ENCODE data around the gene RTKN2. TPM values are rescaled to one million over a fixed set of nuclear protein-coding genes. Genes with fewer than 3 reads are reported as not detected.

The RTKN2 gene
- total RNA-seq, 1 experiment from 2014 or later: 21.3 TPM

- DNase-seq (ENCODE audit: low read depth, low spot score) (no peak), ATAC-seq (no peak)
- H3K36me3 ChIP-seq (ENCODE audit: control insufficient read depth, insufficient read depth, low read length): no peaks in the 10 kb centered on the region
- peaks cover 11% of the 10 kb centered on the region; the same call in 1 of the 2 replicates for H3K9me3 ChIP-seq (ENCODE audit: control insufficient read depth, insufficient read depth, low read depth, low read length)
- intact Hi-C loops (cut with micrococcal nuclease; ENCODE audit: unreplicated experiment): no loop called here
- TF ChIP-seq TCF7L2 (IDR thresholded peaks at IDR 0.05; ENCODE audit: low read depth, low read length): no peak
- TF ChIP-seq CTCF (IDR thresholded peaks at IDR 0.05): no peak
- TF ChIP-seq POLR2AphosphoS5 (IDR thresholded peaks at IDR 0.05; ENCODE audit: low read depth, low read length): no peak
- TF ChIP-seq SIN3A (IDR thresholded peaks at IDR 0.05; ENCODE audit: borderline replicate concordance, insufficient read depth, low read depth, low read length): no peak
- TF ChIP-seq REST (IDR thresholded peaks at IDR 0.05; ENCODE audit: insufficient read depth in 1 of 2, low read depth in 2 of 2, low read length in 1 of 2): no peak
- H3K4me3 ChIP-seq (ENCODE audit: low read depth in 2 of 2, low read length in 2 of 2): no peak overlapping the region
- BruUV-seq (replicated peaks): no TSS peak
- in situ Hi-C loops (cut with HindIII; ENCODE audit: low pct_unique_long_range_greater_than_20kb, low sequenced_read_pairs): no loop called here
- no peak overlapping the region for H3K27ac ChIP-seq (ENCODE audit: low read length)
- CTCF ChIA-PET: no interaction called here
- no peaks in the 10 kb centered on the region for H3K27me3 ChIP-seq (ENCODE audit: control insufficient read depth, insufficient read depth, low read length)
- H3K4me1 ChIP-seq (ENCODE audit: control insufficient read depth, insufficient read depth, low read length): no peaks in the 10 kb centered on the region
- POLR2A ChIA-PET: no interaction called here
These were observed 91.5 kb downstream of the RTKN2 start for GRCh38 chr10:62177111-62177510.

- CTCF ChIA-PET: no interaction called here
- Histone ChIP-seq H3K4me1 (ENCODE audit: control insufficient read depth, insufficient read depth, low read length) (no peaks in the 10 kb centered on the region), H3K27me3 (ENCODE audit: control insufficient read depth, insufficient read depth, low read length) (no peaks in the 10 kb centered on the region), H3K36me3 (ENCODE audit: control insufficient read depth, insufficient read depth, low read length) (no peaks in the 10 kb centered on the region), H3K4me3 (ENCODE audit: low read depth in 2 of 2, low read length in 2 of 2) (no peak overlapping the region), H3K27ac (ENCODE audit: low read length) (no peak overlapping the region), H3K9me3 (ENCODE audit: control insufficient read depth, insufficient read depth, low read depth, low read length) (peaks cover 13% of the 10 kb centered on the region; the same call in 1 of the 2 replicates)
- no peak for ATAC-seq
- in situ Hi-C loops (cut with HindIII; ENCODE audit: low pct_unique_long_range_greater_than_20kb, low sequenced_read_pairs) (no loop called here), intact Hi-C loops (cut with micrococcal nuclease; ENCODE audit: unreplicated experiment) (no loop called here)
- no TSS peak for BruUV-seq (replicated peaks)
- POLR2A ChIA-PET: no interaction called here
- no peak for DNase-seq (ENCODE audit: low read depth, low spot score)
- TF ChIP-seq TCF7L2 (IDR thresholded peaks at IDR 0.05; ENCODE audit: low read depth, low read length): no peak
These were observed 93.4 kb downstream of the RTKN2 start for GRCh38 chr10:62175251-62175650.

- no TSS peak for BruUV-seq (replicated peaks)
- H3K27me3 ChIP-seq (ENCODE audit: control insufficient read depth, insufficient read depth, low read length): no peaks in the 10 kb centered on the region
- DNase-seq (ENCODE audit: low read depth, low spot score): no peak
- ATAC-seq: no peak
- H3K27ac ChIP-seq (ENCODE audit: low read length): no peak overlapping the region; the same call in 1 of the 2 replicates
- intact Hi-C loops (cut with micrococcal nuclease; ENCODE audit: unreplicated experiment): no loop called here
- POLR2A ChIA-PET: no interaction called here
- H3K9me3 ChIP-seq (ENCODE audit: control insufficient read depth, insufficient read depth, low read depth, low read length): peaks cover 13% of the 10 kb centered on the region; the same call in 1 of the 2 replicates
- H3K36me3 ChIP-seq (ENCODE audit: control insufficient read depth, insufficient read depth, low read length): no peaks in the 10 kb centered on the region
- CTCF ChIA-PET: no interaction called here
- no peaks in the 10 kb centered on the region for H3K4me1 ChIP-seq (ENCODE audit: control insufficient read depth, insufficient read depth, low read length)
- no peak overlapping the region for H3K4me3 ChIP-seq (ENCODE audit: low read depth in 2 of 2, low read length in 2 of 2)
- in situ Hi-C loops (cut with HindIII; ENCODE audit: low pct_unique_long_range_greater_than_20kb, low sequenced_read_pairs): no loop called here
- TF ChIP-seq CTCF (IDR thresholded peaks at IDR 0.05): no peak
- TF ChIP-seq REST (IDR thresholded peaks at IDR 0.05; ENCODE audit: insufficient read depth in 1 of 2, low read depth in 2 of 2, low read length in 1 of 2): no peak
- TF ChIP-seq POLR2AphosphoS5 (IDR thresholded peaks at IDR 0.05; ENCODE audit: low read depth, low read length): no peak
- TF ChIP-seq SIN3A (IDR thresholded peaks at IDR 0.05; ENCODE audit: borderline replicate concordance, insufficient read depth, low read depth, low read length): no peak
These were observed 96.2 kb downstream of the RTKN2 start for GRCh38 chr10:62172465-62172864.

All from Panc1 (cell line).